ENCODE results near the gene TRAFD1.
"Not testable (repeated sequence)": the region's sequence is repeated elsewhere in the genome, so short reads cannot be mapped to it uniquely, and the experiment has no call there.

Gene TRAFD1

GRCh38 chr12:112126911-112127310 is 1.6 kb downstream of the TRAFD1 start:
- peaks cover 8 to 12% of the 10 kb centered on the region in 2 donors for H3K36me3 Mint-ChIP-seq
- ATAC-seq (replicated peaks) (no peak), DNase-seq (no peak)
- H3K9me3 Mint-ChIP-seq = no peaks in the 10 kb centered on the region
- no peaks in the 10 kb centered on the region for H3K27me3 Mint-ChIP-seq
- H3K27ac Mint-ChIP-seq = peak overlapping the region; percentile 56
- H3K4me3 Mint-ChIP-seq = peak overlapping the region; percentile 86 to 95
- H3K4me1 Mint-ChIP-seq = peaks cover 11 to 46% of the 10 kb centered on the region in 2 donors

GRCh38 chr12:112130441-112130998 is 5.2 kb downstream of the TRAFD1 start:
- no peak for DNase-seq
- peaks cover 14 to 55% of the 10 kb centered on the region in 2 donors for H3K4me1 Mint-ChIP-seq
- no peaks in the 10 kb centered on the region for H3K9me3 Mint-ChIP-seq

GRCh38 chr12:112131686-112132085 is 6.3 kb downstream of the TRAFD1 start:
- ATAC-seq (replicated peaks) (no peak), DNase-seq (no peak)
- H3K4me1 Mint-ChIP-seq = peaks cover 14 to 50% of the 10 kb centered on the region in 2 donors
- H3K4me3 Mint-ChIP-seq = peak overlapping the region in 1 of 2 donors; percentile 30
- H3K27ac Mint-ChIP-seq = no peak overlapping the region
- no peaks in the 10 kb centered on the region for H3K9me3 Mint-ChIP-seq
- peaks cover 10 to 15% of the 10 kb centered on the region in 2 donors for H3K36me3 Mint-ChIP-seq
- no peaks in the 10 kb centered on the region for H3K27me3 Mint-ChIP-seq

More at GRCh38 chr12:112130441-112130998, 5.2 kb downstream of the TRAFD1 start:
- peak; percentile 83 to 86 for ATAC-seq (replicated peaks)
- Mint-ChIP-seq H3K27me3 (no peaks in the 10 kb centered on the region), H3K36me3 (peaks cover 10 to 15% of the 10 kb centered on the region in 2 donors), H3K4me3 (peak overlapping the region; percentile 59 to 61), H3K27ac (peak overlapping the region; percentile 80)

- H3K36me3 Mint-ChIP-seq = peaks cover 7 to 10% of the 10 kb centered on the region in 2 donors
- no peaks in the 10 kb centered on the region for H3K9me3 Mint-ChIP-seq
- ATAC-seq (replicated peaks) = no peak
- no peak for DNase-seq
- no peak overlapping the region for H3K27ac Mint-ChIP-seq
- no peak overlapping the region for H3K4me3 Mint-ChIP-seq
- H3K27me3 Mint-ChIP-seq = no peaks in the 10 kb centered on the region
- H3K4me1 Mint-ChIP-seq = peaks cover 4 to 35% of the 10 kb centered on the region in 2 donors
These were observed 8.1 kb downstream of the TRAFD1 start for GRCh38 chr12:112133418-112133817.

GRCh38 chr12:112134731-112135130 is 9.4 kb downstream of the TRAFD1 start:
- no peaks in the 10 kb centered on the region for H3K27me3 Mint-ChIP-seq
- no peak for DNase-seq
- H3K36me3 Mint-ChIP-seq = peaks cover 10 to 12% of the 10 kb centered on the region in 2 donors
- peaks cover 2 to 24% of the 10 kb centered on the region in 2 donors for H3K4me1 Mint-ChIP-seq
- ATAC-seq (replicated peaks) = no peak
- H3K4me3 Mint-ChIP-seq = no peak overlapping the region
- H3K27ac Mint-ChIP-seq = no peak overlapping the region
- H3K9me3 Mint-ChIP-seq = no peaks in the 10 kb centered on the region

- H3K4me1 Mint-ChIP-seq = peaks cover 0 to 3% of the 10 kb centered on the region in 2 donors
- H3K9me3 Mint-ChIP-seq = no peaks in the 10 kb centered on the region
- no peak overlapping the region for H3K27ac Mint-ChIP-seq
- no peaks in the 10 kb centered on the region for H3K27me3 Mint-ChIP-seq
- H3K4me3 Mint-ChIP-seq = no peak overlapping the region
- ATAC-seq (replicated peaks) (no peak), DNase-seq (no peak)
- H3K36me3 Mint-ChIP-seq = peaks cover 28 to 46% of the 10 kb centered on the region in 2 donors
These were observed 15.4 kb downstream of the TRAFD1 start for GRCh38 chr12:112140728-112141127.

- no peak overlapping the region for H3K27ac Mint-ChIP-seq
- H3K4me1 Mint-ChIP-seq = peaks cover 9 to 15% of the 10 kb centered on the region in 2 donors
- H3K9me3 Mint-ChIP-seq = no peaks in the 10 kb centered on the region
- ATAC-seq (replicated peaks) = no peak
- H3K27me3 Mint-ChIP-seq = no peaks in the 10 kb centered on the region
- no peak overlapping the region for H3K4me3 Mint-ChIP-seq
- DNase-seq = no peak
- peaks cover 47 to 59% of the 10 kb centered on the region in 2 donors for H3K36me3 Mint-ChIP-seq
These were observed 20.8 kb downstream of the TRAFD1 start for GRCh38 chr12:112146123-112146522.

- no peaks in the 10 kb centered on the region for H3K9me3 Mint-ChIP-seq
- H3K4me3 Mint-ChIP-seq = no peak overlapping the region
- H3K36me3 Mint-ChIP-seq = peaks cover 61 to 66% of the 10 kb centered on the region in 2 donors
- ATAC-seq (replicated peaks) (no peak), DNase-seq (no peak)
- H3K27me3 Mint-ChIP-seq = no peaks in the 10 kb centered on the region
- H3K27ac Mint-ChIP-seq = peak overlapping the region; percentile 78
- peaks cover 26 to 29% of the 10 kb centered on the region in 2 donors for H3K4me1 Mint-ChIP-seq
These were observed 22.7 kb downstream of the TRAFD1 start for GRCh38 chr12:112148031-112148513.

- peaks cover 0 to 3% of the 10 kb centered on the region in 2 donors for H3K9me3 Mint-ChIP-seq
- H3K36me3 Mint-ChIP-seq = peaks cover 67 to 70% of the 10 kb centered on the region in 2 donors
- no peaks in the 10 kb centered on the region for H3K27me3 Mint-ChIP-seq
- ATAC-seq (replicated peaks) (peak; percentile 25 to 55), DNase-seq (no peak)
- H3K4me1 Mint-ChIP-seq = peaks cover 27 to 29% of the 10 kb centered on the region in 2 donors
- no peak overlapping the region for H3K4me3 Mint-ChIP-seq
- peak overlapping the region; percentile 20 for H3K27ac Mint-ChIP-seq
These were observed 24.2 kb downstream of the TRAFD1 start for GRCh38 chr12:112149596-112149995.

- Mint-ChIP-seq H3K36me3 (peaks cover 68 to 74% of the 10 kb centered on the region in 2 donors), H3K4me1 (peaks cover 21 to 28% of the 10 kb centered on the region in 2 donors), H3K9me3 (peaks cover 10 to 13% of the 10 kb centered on the region in 2 donors), H3K27ac (peak overlapping the region; percentile 77), H3K4me3 (peak overlapping the region; percentile 49 to 53), H3K27me3 (no peaks in the 10 kb centered on the region)
- ATAC-seq (replicated peaks) = peak; percentile 61 to 72
- DNase-seq = no peak
These were observed 26.6 kb downstream of the TRAFD1 start for GRCh38 chr12:112151766-112152541.

GRCh38 chr12:112153181-112153892 is 28.0 kb downstream of the TRAFD1 start:
- Mint-ChIP-seq H3K4me1 (peaks cover 28 to 40% of the 10 kb centered on the region in 2 donors), H3K27me3 (no peaks in the 10 kb centered on the region), H3K4me3 (no peak overlapping the region), H3K27ac (peak overlapping the region; percentile 80), H3K9me3 (peaks cover 21 to 25% of the 10 kb centered on the region in 2 donors), H3K36me3 (peaks cover 76 to 82% of the 10 kb centered on the region in 2 donors)
- peak in 1 of 2 donors; percentile 10 for ATAC-seq (replicated peaks)
- no peak for DNase-seq

- peaks cover 76 to 82% of the 10 kb centered on the region in 2 donors for H3K36me3 Mint-ChIP-seq
- DNase-seq (no peak), ATAC-seq (replicated peaks) (no peak)
- no peaks in the 10 kb centered on the region for H3K27me3 Mint-ChIP-seq
- peak overlapping the region; percentile 80 for H3K27ac Mint-ChIP-seq
- H3K4me1 Mint-ChIP-seq = peaks cover 31 to 45% of the 10 kb centered on the region in 2 donors
- H3K4me3 Mint-ChIP-seq = peak overlapping the region in 1 of 2 donors; percentile 4
- H3K9me3 Mint-ChIP-seq = peaks cover 22 to 26% of the 10 kb centered on the region in 2 donors
These were observed 28.5 kb downstream of the TRAFD1 start for GRCh38 chr12:112153893-112154219.

GRCh38 chr12:112158461-112159145 is 33.2 kb downstream of the TRAFD1 start:
- not testable (repeated sequence) for H3K27me3 Mint-ChIP-seq, DNase-seq
- H3K9me3 Mint-ChIP-seq = peaks cover 22 to 29% of the 10 kb centered on the region in 2 donors
- H3K4me1 Mint-ChIP-seq = peaks cover 26 to 43% of the 10 kb centered on the region in 2 donors
- peak; percentile 47 to 48 for ATAC-seq (replicated peaks)
- H3K27ac Mint-ChIP-seq = peak overlapping the region; percentile 25
- H3K36me3 Mint-ChIP-seq = peaks cover 79 to 93% of the 10 kb centered on the region in 2 donors
- H3K4me3 Mint-ChIP-seq = peak overlapping the region in 1 of 2 donors; percentile 13

GRCh38 chr12:112159146-112159541 is 33.8 kb downstream of the TRAFD1 start:
- no peak for DNase-seq
- peaks cover 26 to 43% of the 10 kb centered on the region in 2 donors for H3K4me1 Mint-ChIP-seq
- H3K27me3 Mint-ChIP-seq = no peaks in the 10 kb centered on the region
- no peak for ATAC-seq (replicated peaks)
- H3K4me3 Mint-ChIP-seq = no peak overlapping the region
- H3K27ac Mint-ChIP-seq = peak overlapping the region; percentile 25
- peaks cover 22 to 27% of the 10 kb centered on the region in 2 donors for H3K9me3 Mint-ChIP-seq
- peaks cover 77 to 93% of the 10 kb centered on the region in 2 donors for H3K36me3 Mint-ChIP-seq

All from stimulated activated naive B cell treated with anti-CD40 and anti-IgM and Interleukin-4, amounts not matched to agents 10 μg/mL and 1 μg/mL and 100 μg/mL, for 72 hours (primary cell).